Left kidney (tissue), 2 donors: Measurements from ENCODE around the gene ANAPC1. TPM values are rescaled to one million over a fixed set of nuclear protein-coding genes. Genes with fewer than 3 reads are reported as not detected.
"Not testable (repeated sequence)": the region's sequence is repeated elsewhere in the genome, so short reads cannot be mapped to it uniquely, and the experiment has no call there.

ENCODE experiments used
- DNase-seq: peaks from one replicate; pipeline ENCODE4 v3.0.0-alpha.2; 2013
- polyA plus RNA-seq: library from polyadenylated mRNA; unstranded; fragments of 120-200 nt; gene quantifications from one replicate; pipeline ENCODE4 v1.2.1, GENCODE V29; 2013; ENCODE audit not compliant: insufficient read length

Gene ANAPC1
- polyA plus RNA-seq, 1 donor, result 41.9 TPM

GRCh38 chr2:111904726-111905474 lies 20.9 kb upstream of the ANAPC1 start:
- DNase-seq, result no peak

DNA sequence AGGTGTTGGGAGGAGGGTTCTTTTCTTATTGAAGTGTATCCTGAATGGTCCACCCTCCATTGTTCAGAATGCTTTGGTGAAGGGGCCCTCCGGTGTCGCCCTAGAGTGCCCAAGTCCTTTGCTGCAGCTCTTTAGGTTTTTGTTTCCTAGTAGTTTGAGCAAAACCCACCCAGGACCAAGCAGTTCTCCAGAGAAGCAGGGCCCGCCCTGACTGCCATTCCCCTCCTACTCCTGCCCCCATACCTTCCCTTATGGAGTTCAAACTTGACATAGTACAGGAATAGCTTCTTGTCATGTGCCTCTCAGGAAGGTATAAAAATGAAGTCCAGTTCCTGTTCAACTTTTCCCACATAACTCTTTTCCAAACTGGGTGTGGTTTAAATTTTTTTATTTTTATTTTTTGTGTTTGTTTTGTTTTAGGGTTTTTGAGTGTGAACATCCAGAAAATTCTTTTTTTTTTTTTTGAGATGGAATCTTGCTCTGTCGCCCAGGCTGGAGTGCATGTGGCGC lies 20.0 kb upstream of the ANAPC1 start:
- no peak for DNase-seq

GRCh38 chr2:111903516-111903915 lies 19.5 kb upstream of the ANAPC1 start:
- no peak for DNase-seq

- DNase-seq, result no peak
Observed at GRCh38 chr2:111900859-111901258, 16.9 kb upstream of the ANAPC1 start.

DNA sequence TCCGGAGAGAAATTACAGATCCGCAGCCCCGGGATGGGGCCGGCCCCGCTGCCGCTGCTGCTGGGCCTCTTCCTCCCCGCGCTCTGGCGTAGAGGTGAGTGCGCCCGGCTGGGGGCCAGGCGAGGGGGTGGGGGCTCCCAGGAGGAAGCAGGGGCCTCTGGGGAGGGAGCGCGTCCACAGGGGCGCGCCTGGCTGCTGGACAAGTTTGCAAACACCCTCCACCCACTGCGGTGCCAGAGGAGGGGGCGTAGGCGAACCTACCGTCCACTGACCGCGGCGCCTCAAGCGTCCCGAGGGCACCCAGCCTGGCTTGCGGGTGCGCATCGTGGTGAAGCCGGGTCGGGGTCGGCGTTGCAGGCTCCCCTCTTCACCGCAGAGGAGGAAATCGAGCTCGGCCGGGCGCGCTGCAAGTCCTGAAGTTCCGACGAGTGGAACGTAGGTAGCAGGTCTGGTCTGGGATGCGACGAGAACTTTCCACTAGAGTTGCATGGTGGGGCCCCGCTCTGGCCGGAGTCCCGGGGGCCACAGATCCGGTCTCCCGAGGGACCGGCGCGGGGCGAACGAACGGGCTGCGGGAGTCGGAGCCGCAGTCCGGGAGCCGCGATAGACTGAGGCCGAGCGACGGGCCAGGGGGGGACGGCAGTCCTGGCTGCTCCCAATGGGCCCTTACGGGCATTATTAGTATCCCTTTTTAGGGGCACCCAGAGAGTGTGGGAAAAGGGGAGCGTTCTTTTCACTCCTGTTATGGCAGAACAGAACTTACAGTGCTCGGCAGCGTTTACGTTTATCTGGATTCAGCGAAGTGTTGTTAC lies 14.9 kb upstream of the ANAPC1 start:
- no peak for DNase-seq

- peak; percentile 90 for DNase-seq
Observed at GRCh38 chr2:111897924-111898702, 14.1 kb upstream of the ANAPC1 start, which contains the start of gene MERTK. Gene MERTK, plus strand, starts transcription at chr2:111898607. Its CDS starts 129 bp downstream, at chr2:111898736.

- no peak for DNase-seq
Observed at GRCh38 chr2:111897630-111897923, 13.6 kb upstream of the ANAPC1 start.

- DNase-seq, result no peak
Observed at GRCh38 chr2:111896576-111896975, 12.6 kb upstream of the ANAPC1 start.

GRCh38 chr2:111896024-111896423 lies 12.0 kb upstream of the ANAPC1 start:
- no peak for DNase-seq

DNA sequence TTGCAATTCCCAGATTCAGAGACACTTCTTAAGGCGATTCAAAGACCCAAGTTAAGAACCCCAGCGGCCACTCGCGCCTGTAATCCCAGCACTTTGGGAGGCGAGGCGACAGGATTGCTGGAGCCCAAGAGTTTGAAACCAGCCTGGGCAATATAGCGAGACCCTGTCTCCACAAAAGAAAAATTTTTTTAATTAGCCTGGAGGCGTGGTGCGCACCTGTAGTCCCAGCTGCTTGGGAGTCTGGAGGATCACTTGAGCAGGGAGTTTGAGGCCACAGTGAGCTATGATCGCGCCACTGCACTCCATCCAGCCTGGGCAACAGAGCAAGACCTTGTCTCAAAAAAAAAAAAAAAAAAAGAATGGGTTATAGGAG lies 585 bp upstream of the ANAPC1 start:
- no peak for DNase-seq

DNA sequence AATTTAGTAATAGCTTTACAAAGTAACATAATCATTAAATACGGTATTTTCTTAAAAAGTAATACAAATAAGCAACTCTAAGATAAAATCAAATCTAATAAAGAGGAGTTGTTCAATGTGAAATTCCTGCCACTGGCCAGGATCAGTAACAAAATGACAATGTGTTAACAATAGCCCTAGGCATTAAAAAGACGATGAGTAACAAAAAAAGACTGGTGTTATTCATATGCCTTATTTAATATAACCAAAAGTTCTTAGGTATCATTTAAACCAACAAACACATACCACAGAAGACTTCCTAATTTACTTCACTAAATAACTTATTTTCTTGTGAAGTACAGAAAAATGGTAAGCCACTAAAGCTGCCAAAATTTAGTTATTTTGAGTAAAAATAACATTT lies 11.2 kb downstream of the ANAPC1 start:
- DNase-seq, result not testable (repeated sequence)

DNA sequence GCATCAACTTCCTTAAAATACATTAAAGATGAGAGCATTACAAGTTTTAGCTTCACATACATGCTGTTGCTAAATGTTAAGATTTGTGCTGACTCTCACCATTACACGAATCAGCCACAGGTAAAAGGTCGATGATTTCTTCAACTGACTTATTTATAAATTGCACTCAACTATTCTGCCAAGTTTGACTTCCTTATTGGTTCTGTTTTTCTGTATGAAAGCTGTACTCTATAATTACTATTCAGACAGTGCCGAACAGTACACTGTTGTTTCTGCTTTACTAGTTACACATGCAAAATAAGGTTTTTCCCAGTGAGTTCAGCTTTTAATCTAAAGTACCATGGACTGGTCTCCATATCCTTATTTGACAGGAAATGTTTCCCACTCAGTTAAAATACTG lies 18.9 kb downstream of the ANAPC1 start:
- DNase-seq, result not testable (repeated sequence)

DNA sequence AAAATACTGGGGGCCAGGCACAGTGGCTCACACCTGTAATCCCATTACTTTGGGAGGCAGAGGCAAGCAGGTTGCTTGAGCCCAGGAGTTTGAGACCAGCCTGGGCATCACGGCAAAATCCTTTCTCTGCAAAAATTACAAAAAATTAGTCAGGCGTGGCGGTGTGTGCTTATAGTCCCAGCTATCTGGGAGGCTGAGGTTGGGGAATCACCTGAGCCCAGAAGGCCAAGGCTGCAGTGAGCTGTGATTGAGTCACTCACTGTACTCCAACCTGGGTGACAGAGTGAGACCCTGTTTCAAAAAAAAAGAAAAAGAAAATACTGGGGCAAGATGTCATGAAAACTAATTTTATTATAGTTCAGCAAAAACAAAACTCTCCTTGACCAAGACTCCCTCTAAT lies 24.0 kb downstream of the ANAPC1 start:
- DNase-seq, result not testable (repeated sequence)

DNA sequence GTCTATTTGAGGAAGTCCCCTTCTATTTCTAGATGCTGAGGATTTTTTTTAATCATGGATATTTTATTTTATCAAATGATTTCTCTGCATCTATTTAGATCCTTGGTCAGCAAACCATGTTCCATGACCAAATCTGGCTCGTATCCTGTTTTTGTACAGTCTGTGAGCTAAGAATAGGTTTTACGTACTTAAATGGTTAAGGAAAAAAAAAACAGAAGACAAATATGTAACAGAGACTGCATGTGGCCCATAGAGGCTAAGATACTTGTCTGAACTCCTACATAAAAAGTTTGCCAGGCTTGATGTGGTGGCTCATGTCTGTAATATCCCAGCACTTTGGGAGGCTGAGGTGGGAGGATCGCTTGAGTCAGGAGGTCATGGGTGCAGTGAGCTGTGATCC lies 31.4 kb downstream of the ANAPC1 start:
- not testable (repeated sequence) for DNase-seq

DNA sequence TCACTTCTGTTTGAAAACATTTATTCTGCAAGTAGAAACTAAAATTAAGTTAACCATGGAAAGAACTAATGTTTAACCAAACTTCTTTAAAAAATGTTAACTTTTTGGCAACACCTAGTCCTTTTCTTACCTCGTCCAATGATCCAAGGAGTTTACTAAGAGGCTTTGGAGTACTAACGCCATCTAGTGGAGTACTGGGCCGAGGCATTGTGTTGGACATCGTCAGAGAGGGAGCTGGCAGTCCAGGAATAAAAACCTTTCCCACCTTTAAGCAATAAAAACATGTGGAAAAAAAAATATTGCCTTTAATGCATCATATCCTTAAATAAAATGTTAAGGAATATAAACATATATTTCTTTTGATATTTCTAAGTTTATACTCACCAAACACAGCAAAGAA lies 33.3 kb downstream of the ANAPC1 start:
- DNase-seq, result not testable (repeated sequence)

GRCh38 chr2:111839625-111840282 lies 44.2 kb downstream of the ANAPC1 start:
- DNase-seq, result not testable (repeated sequence)

GRCh38 chr2:111838992-111839391 lies 45.0 kb downstream of the ANAPC1 start:
- not testable (repeated sequence) for DNase-seq

DNA sequence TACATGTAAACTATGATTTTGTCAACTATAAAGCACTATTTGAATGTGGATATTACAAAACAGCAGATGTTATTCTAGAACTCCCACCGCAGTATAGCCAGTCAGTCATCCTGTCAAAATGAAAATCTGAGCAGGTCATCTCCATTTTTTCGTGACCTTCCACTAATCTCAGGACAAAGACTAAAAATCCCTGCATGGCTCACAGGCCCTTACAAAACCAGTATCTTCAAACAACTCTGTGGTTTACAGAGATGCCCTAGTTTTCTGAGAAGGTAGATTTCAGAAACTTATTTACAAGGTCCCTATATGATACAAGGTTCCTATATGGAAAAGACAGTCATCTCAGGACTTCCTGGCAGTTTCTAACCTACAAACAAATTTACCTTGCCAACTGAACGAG lies 49.8 kb downstream of the ANAPC1 start:
- DNase-seq, result not testable (repeated sequence)

DNA sequence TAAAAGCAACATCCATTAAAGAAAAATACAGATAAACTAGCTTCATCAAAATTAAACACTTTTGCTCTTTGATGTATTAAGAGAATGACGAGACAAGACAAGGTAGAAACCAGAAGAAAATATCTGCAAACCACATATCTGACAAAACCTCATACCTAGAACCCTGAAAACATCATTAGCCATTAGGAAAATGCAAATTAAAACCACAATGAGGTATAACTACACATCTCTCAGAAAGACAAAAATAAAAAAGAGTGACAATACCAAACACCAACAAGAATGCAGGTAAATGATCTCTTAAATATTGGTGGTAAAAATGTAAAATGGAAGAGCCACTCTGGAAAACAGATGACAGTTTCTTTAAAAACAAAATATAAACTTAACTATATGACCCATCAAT lies 53.5 kb downstream of the ANAPC1 start:
- not testable (repeated sequence) for DNase-seq

- DNase-seq, result not testable (repeated sequence)
Observed at GRCh38 chr2:111828217-111828766, 55.7 kb downstream of the ANAPC1 start.

GRCh38 chr2:111812970-111813622 lies 70.9 kb downstream of the ANAPC1 start:
- not testable (repeated sequence) for DNase-seq
